HUES6 (cell line): ENCODE measurements around the gene SLC9A9.

Source experiments
- H3K27ac ChIP-seq: 2 replicates; pipeline ENCODE4 v1.7.0; 2013; ENCODE audit warnings: low read depth, mild to moderate bottlenecking, low read length, inconsistent platforms
- H3K27me3 ChIP-seq: 2 replicates; pipeline ENCODE4 v1.6.1; 2013; ENCODE audit warnings: low read length; ENCODE audit not compliant: control insufficient read depth, insufficient read depth
- H3K36me3 ChIP-seq: 2 replicates; pipeline ENCODE4 v1.6.1; 2013; ENCODE audit warnings: low read length; ENCODE audit not compliant: control insufficient read depth, insufficient read depth
- H3K4me1 ChIP-seq: 2 replicates; pipeline ENCODE4 v1.6.1; 2013; ENCODE audit warnings: low read length; ENCODE audit not compliant: control insufficient read depth, insufficient read depth
- H3K4me3 ChIP-seq: 2 replicates; pipeline ENCODE4 v1.5.1; 2013; ENCODE audit warnings: low read depth, low read length
- H3K9ac ChIP-seq: one replicate; pipeline ENCODE4 v1.6.1; 2013; ENCODE audit warnings: mild to moderate bottlenecking, low read length
- H3K9me3 ChIP-seq: 2 replicates; pipeline ENCODE4 v1.6.1; 2013; ENCODE audit warnings: low read depth, low read length; ENCODE audit not compliant: control insufficient read depth, insufficient read depth

SLC9A9 gene

GRCh38 chr3:143600756-143601718, 247.2 kb downstream of the SLC9A9 start:
- H3K9me3 ChIP-seq = no peaks in the 10 kb centered on the region
- peaks cover 35% of the 10 kb centered on the region for H3K4me1 ChIP-seq
- no peak overlapping the region for H3K9ac ChIP-seq
- no peaks in the 10 kb centered on the region for H3K36me3 ChIP-seq
- H3K27me3 ChIP-seq = no peaks in the 10 kb centered on the region
- no peak overlapping the region for H3K27ac ChIP-seq
- no peak overlapping the region for H3K4me3 ChIP-seq

- Histone ChIP-seq H3K4me1 (peaks cover 35% of the 10 kb centered on the region), H3K4me3 (no peak overlapping the region), H3K9ac (no peak overlapping the region), H3K27ac (no peak overlapping the region), H3K36me3 (no peaks in the 10 kb centered on the region), H3K27me3 (no peaks in the 10 kb centered on the region), H3K9me3 (no peaks in the 10 kb centered on the region)
These were observed 250.3 kb downstream of the SLC9A9 start for GRCh38 chr3:143597774-143598652.

- Histone ChIP-seq H3K27ac (no peak overlapping the region), H3K4me3 (no peak overlapping the region), H3K36me3 (no peaks in the 10 kb centered on the region), H3K4me1 (peaks cover 35% of the 10 kb centered on the region), H3K9me3 (no peaks in the 10 kb centered on the region), H3K9ac (no peak overlapping the region), H3K27me3 (no peaks in the 10 kb centered on the region)
These were observed 251.2 kb downstream of the SLC9A9 start for GRCh38 chr3:143596957-143597642.

- Histone ChIP-seq H3K36me3 (no peaks in the 10 kb centered on the region), H3K4me1 (peaks cover 24% of the 10 kb centered on the region), H3K27ac (no peak overlapping the region), H3K4me3 (no peak overlapping the region), H3K9ac (no peak overlapping the region), H3K27me3 (no peaks in the 10 kb centered on the region), H3K9me3 (no peaks in the 10 kb centered on the region)
These were observed 252.7 kb downstream of the SLC9A9 start for GRCh38 chr3:143595456-143596077.

GRCh38 chr3:143594206-143594605, 254.1 kb downstream of the SLC9A9 start:
- no peak overlapping the region for H3K9ac ChIP-seq
- H3K4me1 ChIP-seq = peaks cover 21% of the 10 kb centered on the region
- no peaks in the 10 kb centered on the region for H3K36me3 ChIP-seq
- no peak overlapping the region for H3K4me3 ChIP-seq
- H3K27ac ChIP-seq = no peak overlapping the region
- H3K27me3 ChIP-seq = no peaks in the 10 kb centered on the region
- no peaks in the 10 kb centered on the region for H3K9me3 ChIP-seq

GRCh38 chr3:143590660-143591059, 257.6 kb downstream of the SLC9A9 start:
- no peaks in the 10 kb centered on the region for H3K4me1 ChIP-seq
- H3K9me3 ChIP-seq = no peaks in the 10 kb centered on the region
- no peaks in the 10 kb centered on the region for H3K36me3 ChIP-seq
- no peaks in the 10 kb centered on the region for H3K27me3 ChIP-seq
- H3K4me3 ChIP-seq = no peak overlapping the region
- H3K9ac ChIP-seq = no peak overlapping the region
- no peak overlapping the region for H3K27ac ChIP-seq

GRCh38 chr3:143586576-143586975, 261.7 kb downstream of the SLC9A9 start:
- Histone ChIP-seq H3K9me3 (no peaks in the 10 kb centered on the region), H3K27me3 (no peaks in the 10 kb centered on the region), H3K4me3 (no peak overlapping the region), H3K36me3 (no peaks in the 10 kb centered on the region), H3K9ac (no peak overlapping the region), H3K27ac (no peak overlapping the region), H3K4me1 (peaks cover 4% of the 10 kb centered on the region; the same call in 1 of the 2 replicates)

GRCh38 chr3:143585720-143586456, 262.4 kb downstream of the SLC9A9 start:
- H3K9me3 ChIP-seq = no peaks in the 10 kb centered on the region
- H3K27me3 ChIP-seq = no peaks in the 10 kb centered on the region
- H3K27ac ChIP-seq = no peak overlapping the region
- H3K4me1 ChIP-seq = peaks cover 4% of the 10 kb centered on the region; the same call in 1 of the 2 replicates
- H3K36me3 ChIP-seq = no peaks in the 10 kb centered on the region
- H3K9ac ChIP-seq = no peak overlapping the region
- no peak overlapping the region for H3K4me3 ChIP-seq

- peaks cover 11% of the 10 kb centered on the region; the same call in 1 of the 2 replicates for H3K4me1 ChIP-seq
- H3K9me3 ChIP-seq = no peaks in the 10 kb centered on the region
- H3K27me3 ChIP-seq = no peaks in the 10 kb centered on the region
- no peak overlapping the region for H3K4me3 ChIP-seq
- H3K36me3 ChIP-seq = no peaks in the 10 kb centered on the region
- no peak overlapping the region for H3K9ac ChIP-seq
- H3K27ac ChIP-seq = no peak overlapping the region
These were observed 263.8 kb downstream of the SLC9A9 start for GRCh38 chr3:143584474-143584873.
